ENCODE measurements around the gene MTCP1. TPM values are rescaled to one million over a fixed set of nuclear protein-coding genes. Genes with fewer than 3 reads are reported as not detected.

Gene MTCP1
- total and polyA plus RNA-seq, 8 donors = 10.9 to 55.9 (median 17.3) TPM

DNA sequence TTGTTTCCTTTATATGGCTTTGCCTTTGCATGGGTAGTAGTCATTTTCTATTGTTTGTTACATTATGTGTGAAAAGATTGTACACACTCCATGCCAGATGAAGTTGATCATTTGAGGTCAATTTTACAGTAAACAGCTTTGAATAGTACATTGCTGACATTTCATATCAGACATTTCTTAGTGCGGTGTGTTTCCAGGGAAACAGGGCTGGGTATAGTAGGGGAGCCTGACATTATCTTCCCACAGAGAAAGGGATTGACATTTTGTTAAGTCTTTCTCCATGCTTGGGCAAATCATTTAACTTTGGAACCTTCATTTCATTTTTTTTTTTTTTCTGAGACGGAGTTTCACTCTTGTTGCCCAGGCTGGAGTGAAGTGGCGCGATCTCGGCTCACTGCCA lies 39.3 kb downstream of the MTCP1 start:
- no peaks in the 10 kb centered on the region for H3K36me3 ChIP-seq
- H3K4me1 ChIP-seq = no peaks in the 10 kb centered on the region
- no peak overlapping the region for H3K27ac ChIP-seq
- intact Hi-C loops (cut with DNase I) = no loop called here
- WGBS, 2 donors = 61 to 71% methylated on average over 5 of the region's 5 CpGs
- H3K27me3 ChIP-seq = no peaks in the 10 kb centered on the region
- ATAC-seq (no peak), FAIRE-seq (no peak), DNase-seq (no peak)
- H3K9me3 ChIP-seq = no peaks in the 10 kb centered on the region
- TF ChIP-seq, protein P1, sequence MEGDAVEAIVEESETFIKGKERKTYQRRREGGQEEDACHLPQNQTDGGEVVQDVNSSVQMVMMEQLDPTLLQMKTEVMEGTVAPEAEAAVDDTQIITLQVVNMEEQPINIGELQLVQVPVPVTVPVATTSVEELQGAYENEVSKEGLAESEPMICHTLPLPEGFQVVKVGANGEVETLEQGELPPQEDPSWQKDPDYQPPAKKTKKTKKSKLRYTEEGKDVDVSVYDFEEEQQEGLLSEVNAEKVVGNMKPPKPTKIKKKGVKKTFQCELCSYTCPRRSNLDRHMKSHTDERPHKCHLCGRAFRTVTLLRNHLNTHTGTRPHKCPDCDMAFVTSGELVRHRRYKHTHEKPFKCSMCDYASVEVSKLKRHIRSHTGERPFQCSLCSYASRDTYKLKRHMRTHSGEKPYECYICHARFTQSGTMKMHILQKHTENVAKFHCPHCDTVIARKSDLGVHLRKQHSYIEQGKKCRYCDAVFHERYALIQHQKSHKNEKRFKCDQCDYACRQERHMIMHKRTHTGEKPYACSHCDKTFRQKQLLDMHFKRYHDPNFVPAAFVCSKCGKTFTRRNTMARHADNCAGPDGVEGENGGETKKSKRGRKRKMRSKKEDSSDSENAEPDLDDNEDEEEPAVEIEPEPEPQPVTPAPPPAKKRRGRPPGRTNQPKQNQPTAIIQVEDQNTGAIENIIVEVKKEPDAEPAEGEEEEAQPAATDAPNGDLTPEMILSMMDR (IDR thresholded peaks at IDR 0.05) = no peak
- no peak overlapping the region for H3K4me3 ChIP-seq

DNA sequence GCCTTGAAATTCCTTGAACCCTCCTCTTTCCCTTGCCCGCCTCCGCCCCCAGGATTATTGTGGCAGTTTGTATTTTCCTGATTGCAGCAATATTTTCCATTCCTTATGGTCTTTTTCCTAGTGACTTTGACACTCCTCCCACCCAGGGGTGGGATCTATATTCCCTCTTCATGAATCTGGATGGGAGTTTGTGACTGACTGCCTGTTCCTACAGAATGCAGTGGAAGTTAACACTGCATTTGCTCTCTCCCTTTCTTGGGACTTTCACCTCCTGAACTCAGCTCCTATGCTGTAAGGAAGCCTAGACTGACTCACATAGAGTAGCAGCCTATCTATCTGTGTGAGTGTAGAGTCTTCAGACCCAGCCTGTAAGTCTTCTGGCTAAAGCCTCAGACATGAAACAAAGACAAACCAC lies 42.1 kb downstream of the MTCP1 start:
- intact Hi-C loops (cut with DNase I) = no loop called here
- 49 to 51% methylated on average over 2 of the region's 2 CpGs for WGBS, 2 donors
- peak in 1 of 4 donors; percentile 2 for ATAC-seq
- Histone ChIP-seq H3K9me3 (no peaks in the 10 kb centered on the region), H3K36me3 (no peaks in the 10 kb centered on the region), H3K4me1 (peaks cover 0 to 2% (median 0%) of the 10 kb centered on the region in 3 donors), H3K4me3 (peak overlapping the region in 2 of 4 donors; percentile 11 to 58), H3K27ac (peak overlapping the region in 2 of 4 donors; percentile 98 to 99), H3K27me3 (no peaks in the 10 kb centered on the region)
- no peak for FAIRE-seq
- DNase-seq = no peak
- TF ChIP-seq, protein P1 (IDR thresholded peaks at IDR 0.05) = no peak

DNA sequence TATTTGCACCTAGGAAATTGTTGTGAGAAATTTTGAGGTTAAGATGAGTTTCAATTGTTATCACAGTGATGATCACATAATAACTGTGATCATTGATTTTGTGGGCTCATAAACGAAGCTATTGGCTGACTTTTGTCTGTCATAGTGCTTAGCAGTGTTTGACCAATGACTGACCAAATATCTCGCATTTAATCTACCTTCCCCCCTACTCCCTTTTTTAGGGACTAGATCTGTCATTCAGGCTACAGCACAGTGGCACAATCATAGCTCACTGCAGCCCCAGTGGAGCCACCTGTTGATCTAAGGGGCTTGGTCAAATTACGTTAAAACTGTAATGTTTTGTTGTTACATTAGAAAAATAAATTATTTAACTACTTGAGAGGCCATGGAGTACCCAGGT lies 42.8 kb downstream of the MTCP1 start:
- no peak for DNase-seq
- FAIRE-seq = no peak
- H3K4me1 ChIP-seq = peaks cover 0 to 2% (median 0%) of the 10 kb centered on the region in 3 donors
- H3K9me3 ChIP-seq = no peaks in the 10 kb centered on the region
- H3K27me3 ChIP-seq = no peaks in the 10 kb centered on the region
- H3K27ac ChIP-seq = peak overlapping the region in 3 of 4 donors; percentile 91 to 99 (median 98)
- no peaks in the 10 kb centered on the region for H3K36me3 ChIP-seq
- 2 to 19% methylated on average over 3 of the region's 3 CpGs for WGBS, 2 donors
- peak overlapping the region; percentile 36 to 58 (median 40) for H3K4me3 ChIP-seq
- intact Hi-C loops (cut with DNase I) = no loop called here
- no peak for ATAC-seq
- TF ChIP-seq, protein P1 (IDR thresholded peaks at IDR 0.05) = no peak

DNA sequence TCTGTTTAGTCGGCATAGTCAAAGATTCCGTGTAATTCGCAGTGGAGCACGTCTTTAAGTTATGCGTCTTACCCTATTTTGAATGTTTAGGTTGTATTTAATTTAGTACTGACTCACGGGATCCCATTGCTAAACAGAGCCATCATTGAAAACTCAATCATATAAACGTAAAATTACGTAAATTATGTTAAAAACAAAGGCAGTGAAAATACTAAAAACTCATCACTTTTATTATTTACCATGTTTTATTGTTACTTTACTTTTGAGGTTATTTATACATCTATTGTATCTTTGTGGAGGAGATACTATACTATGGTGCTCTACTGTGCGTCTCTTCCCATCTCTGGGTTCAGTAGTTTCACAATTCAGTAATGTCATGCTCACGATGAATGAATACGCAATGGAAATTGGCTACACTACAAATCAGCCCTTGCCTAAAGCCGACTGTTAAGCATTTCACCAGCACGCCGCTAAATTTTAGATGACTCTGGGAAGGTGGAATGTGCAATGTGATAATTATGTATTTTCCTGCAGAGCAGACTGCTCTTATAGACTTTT lies 43.3 kb downstream of the MTCP1 start:
- WGBS, 2 donors = 0 to 29% methylated on average over 14 of the region's 14 CpGs
- FAIRE-seq (peak; percentile 13), ATAC-seq (peak; percentile 22 to 59 (median 40)), DNase-seq (peak in 1 of 6 donors; percentile 40)
- H3K4me1 ChIP-seq = peaks cover 0 to 2% (median 0%) of the 10 kb centered on the region in 3 donors
- peak overlapping the region; percentile 36 to 58 (median 40) for H3K4me3 ChIP-seq
- H3K27me3 ChIP-seq = no peaks in the 10 kb centered on the region
- no peaks in the 10 kb centered on the region for H3K36me3 ChIP-seq
- peak overlapping the region; percentile 91 to 99 (median 96) for H3K27ac ChIP-seq
- intact Hi-C loops (cut with DNase I) = no loop called here
- TF ChIP-seq, protein P1 (IDR thresholded peaks at IDR 0.05) = no peak
- H3K9me3 ChIP-seq = no peaks in the 10 kb centered on the region

All from pancreas (tissue), 10 donors.